Stomach (tissue), 9 donors: ENCODE results near the gene TIMM13. TPM values are rescaled to one million over a fixed set of nuclear protein-coding genes. Genes with fewer than 3 reads are reported as not detected.

Experiments used
- DNase-seq, 2 donors: peaks; one replicate each; pipeline versions ENCODE4 v3.0.0 to v3.0.0-alpha.2; 2013 to 2019
- H3K27ac ChIP-seq, 5 donors: fragments of 200-600 bp in 4 of 5; sonication (generic) in 4 of 5; one replicate each; pipeline ENCODE4 v1.5.1; 2013 to 2019; ENCODE audit warnings: mild to moderate bottlenecking in 1 of 5, moderate library complexity in 1 of 5
- H3K27me3 ChIP-seq, 3 donors: fragments of 200-600 bp; sonication (generic); one replicate each; pipeline ENCODE4 v1.5.1; 2017 to 2019; ENCODE audit warnings: mixed run types in 1 of 3
- H3K36me3 ChIP-seq, 4 donors: fragments of 200-600 bp; sonication (generic); 1 replicate in 3 of 4; 2 replicates in 1 of 4; pipeline ENCODE4 v1.5.1; 2016 to 2019
- H3K4me1 ChIP-seq, 4 donors: fragments of 200-600 bp; sonication (generic); one replicate each; pipeline ENCODE4 v1.5.1; 2016 to 2019
- H3K4me3 ChIP-seq, 4 donors: fragments of 200-600 bp; sonication (generic) in 3 of 4; one replicate each; pipeline ENCODE4 v1.5.1; 2016 to 2019; ENCODE audit warnings: mild to moderate bottlenecking in 1 of 4
- H3K9me3 ChIP-seq, 4 donors: fragments of 200-600 bp; sonication (generic); one replicate each; pipeline ENCODE4 v1.5.1; 2016 to 2019
- CTCF ChIP-seq, 7 experiments: fragments of 450-650 bp in 4 of 7; fragments of 200-600 bp in 3 of 7; sonication (generic) in 3 of 7; IDR thresholded peaks; one replicate each; pipeline ENCODE4 v1.5.1; 2016 to 2019; ENCODE audit warnings: antibody characterized with exemption in 7 of 7, control low read depth in 2 of 7, mild to moderate bottlenecking in 1 of 7
- EP300 ChIP-seq: sonication (generic); formaldehyde crosslinking; IDR thresholded peaks from one replicate; pipeline ENCODE4 v1.6.1; 2017; ENCODE audit warnings: antibody characterized with exemption
- POLR2A ChIP-seq, 4 donors: fragments of 450-650 bp; IDR thresholded peaks; one replicate each; pipeline ENCODE4 v1.6.1; 2016; ENCODE audit warnings: antibody characterized with exemption in 4 of 4, control low read depth in 2 of 4, mild to moderate bottlenecking in 1 of 4, moderate library complexity in 1 of 4
- POLR2AphosphoS5 ChIP-seq, 3 donors: sonication (generic); formaldehyde crosslinking; IDR thresholded peaks; one replicate each; pipeline ENCODE4 v1.6.1; 2016; ENCODE audit warnings: antibody characterized with exemption in 3 of 3
- WGBS, 5 donors: extraction: QIAGEN DNeasy Blood & Tissue Kit in 3 of 5; methylation state at CpG; one replicate each; pipeline versions ENCODE4 v1.1.5 to v1.1.7; 2013 to 2018; 5-methylcytosine and 5-hydroxymethylcytosine counted together
- intact Hi-C: fragments of 100-400 bp; cut with DNase I; formaldehyde crosslinking; loops from one replicate; pipeline ENCODE4 v1.15.1; 2023; ENCODE audit warnings: low total_unique reads
- polyA plus RNA-seq, 3 donors: library from polyadenylated mRNA; stranded (reverse); fragments of 200-250 nt; gene quantifications; one replicate each; pipeline ENCODE4 v1.2.3, GENCODE V29; 2013
- total RNA-seq, 5 donors: library from RNA; depleted of rRNA; stranded (reverse); fragments of >200 nt; gene quantifications; one replicate each; pipeline versions ENCODE4 v1.1.0 to v1.2.3, GENCODE V29; 2014 to 2016
- donor health status: healthy with polysubstance abuse.
- donor health status: Bipolar disorder and iron deficiency.
- donor health status: healthy.

The TIMM13 gene
- total and polyA plus RNA-seq, 8 donors: 19.2 to 133 (median 54.5) TPM; not detected in 1

DNA sequence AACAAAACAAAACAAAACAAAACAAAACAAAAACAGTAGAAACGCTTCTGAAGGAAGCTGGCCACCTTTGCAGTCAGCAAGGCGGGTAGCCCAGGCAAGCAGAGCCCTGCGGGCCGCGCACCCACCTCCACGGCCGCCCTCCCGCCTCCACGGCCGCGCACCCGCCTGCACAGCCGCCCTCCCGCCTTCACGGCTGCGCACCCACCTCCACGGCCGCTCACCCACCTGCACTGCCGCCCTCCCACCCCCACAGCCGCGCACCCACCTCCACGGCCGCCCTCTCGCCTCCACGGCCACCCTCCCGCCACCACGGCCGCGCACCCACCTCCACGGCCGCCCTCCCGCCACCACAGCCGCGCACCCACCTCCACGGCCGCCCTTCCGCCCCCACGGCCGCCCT, 9.0 kb upstream of the TIMM13 start:
- TF ChIP-seq POLR2AphosphoS5 (IDR thresholded peaks at IDR 0.05) (no peak), EP300 (no peak), CTCF (IDR thresholded peaks at IDR 0.05) (no peak), POLR2A (IDR thresholded peaks at IDR 0.05) (no peak)
- no peak overlapping the region for H3K27ac ChIP-seq
- no peaks in the 10 kb centered on the region for H3K27me3 ChIP-seq
- no peak overlapping the region for H3K4me3 ChIP-seq
- intact Hi-C loops: no loop called here
- H3K36me3 ChIP-seq: peaks cover 43 to 70% (median 60%) of the 10 kb centered on the region in 4 donors
- no peaks in the 10 kb centered on the region for H3K4me1 ChIP-seq
- no peaks in the 10 kb centered on the region for H3K9me3 ChIP-seq
- no peak for DNase-seq
- WGBS, 5 donors: 93 to 97% (median 97%) methylated on average over 25 to 39 of the region's 39 CpGs

GRCh38 chr19:2434721-2435265, 7.4 kb upstream of the TIMM13 start:
- TF ChIP-seq CTCF (IDR thresholded peaks at IDR 0.05): no peak
- no peak for TF ChIP-seq POLR2AphosphoS5 (IDR thresholded peaks at IDR 0.05)
- no peak for TF ChIP-seq POLR2A (IDR thresholded peaks at IDR 0.05)
- no peak for TF ChIP-seq EP300
- Histone ChIP-seq H3K9me3 (no peaks in the 10 kb centered on the region), H3K27me3 (no peaks in the 10 kb centered on the region), H3K4me1 (no peaks in the 10 kb centered on the region), H3K4me3 (no peak overlapping the region), H3K36me3 (peaks cover 41 to 82% (median 68%) of the 10 kb centered on the region in 4 donors), H3K27ac (no peak overlapping the region)
- WGBS, 5 donors: 94 to 96% (median 95%) methylated on average over 25 to 42 of the region's 42 CpGs
- intact Hi-C loops: no loop called here
- DNase-seq: no peak

GRCh38 chr19:2434267-2434666, 6.9 kb upstream of the TIMM13 start:
- intact Hi-C loops: no loop called here
- H3K27ac ChIP-seq: no peak overlapping the region
- no peak overlapping the region for H3K4me3 ChIP-seq
- DNase-seq: no peak
- TF ChIP-seq CTCF (IDR thresholded peaks at IDR 0.05): no peak
- TF ChIP-seq POLR2A (IDR thresholded peaks at IDR 0.05): no peak
- no peak for TF ChIP-seq EP300
- WGBS, 5 donors: 93 to 98% (median 95%) methylated on average over 20 to 22 of the region's 22 CpGs
- peaks cover 41 to 81% (median 67%) of the 10 kb centered on the region in 4 donors for H3K36me3 ChIP-seq
- H3K9me3 ChIP-seq: no peaks in the 10 kb centered on the region
- no peaks in the 10 kb centered on the region for H3K27me3 ChIP-seq
- H3K4me1 ChIP-seq: no peaks in the 10 kb centered on the region

- DNase-seq: no peak
- Histone ChIP-seq H3K9me3 (no peaks in the 10 kb centered on the region), H3K27ac (no peak overlapping the region), H3K36me3 (peaks cover 41 to 79% (median 67%) of the 10 kb centered on the region in 4 donors), H3K4me3 (no peak overlapping the region), H3K27me3 (no peaks in the 10 kb centered on the region), H3K4me1 (peaks cover 0 to 3% (median under 1%) of the 10 kb centered on the region in 4 donors)
- intact Hi-C loops: no loop called here
- TF ChIP-seq POLR2AphosphoS5 (IDR thresholded peaks at IDR 0.05): no peak
- no peak for TF ChIP-seq CTCF (IDR thresholded peaks at IDR 0.05)
- TF ChIP-seq EP300: no peak
- TF ChIP-seq POLR2A (IDR thresholded peaks at IDR 0.05): no peak
- WGBS, 5 donors: 94 to 97% (median 95%) methylated on average over 13 to 30 of the region's 30 CpGs
Observed at GRCh38 chr19:2433854-2434253, 6.5 kb upstream of the TIMM13 start.
